MM.1S (cell line): ENCODE data around the gene POM121L2.
"Not testable (repeated sequence)": the region's sequence is repeated elsewhere in the genome, so short reads cannot be mapped to it uniquely, and the experiment has no call there.

Experiments
- DNase-seq: peaks from one replicate; pipeline ENCODE4 v3.0.0-alpha.2; 2015
- H2AFZ ChIP-seq: fragments of 300-600 bp; sonication (generic); 2 replicates; pipeline ENCODE4 v1.6.0; 2016; ENCODE audit warnings: antibody characterized with exemption, low read length
- H3F3A ChIP-seq: fragments of 300-600 bp; sonication (generic); 2 replicates; pipeline ENCODE4 v1.6.1; 2016; ENCODE audit warnings: mild to moderate bottlenecking, antibody characterized with exemption, low read length, moderate library complexity, mixed read lengths; ENCODE audit not compliant: insufficient read depth
- H3K27ac ChIP-seq: fragments of 300-600 bp; sonication (generic); 2 replicates; pipeline ENCODE4 v1.5.1; 2016; ENCODE audit warnings: mild to moderate bottlenecking, low read length
- H3K27me3 ChIP-seq: fragments of 300-600 bp; sonication (generic); replicated peaks from 2 replicates; pipeline ENCODE4 v1.6.0; 2016; ENCODE audit warnings: low read length; ENCODE audit not compliant: insufficient read depth
- H3K36me3 ChIP-seq: fragments of 300-600 bp; sonication (generic); replicated peaks from 2 replicates; pipeline ENCODE4 v1.6.1; 2016; ENCODE audit warnings: mild to moderate bottlenecking, low read length, mixed read lengths; ENCODE audit not compliant: insufficient read depth
- H3K4me1 ChIP-seq: fragments of 300-600 bp; sonication (generic); 2 replicates; pipeline ENCODE4 v1.6.1; 2016; ENCODE audit warnings: low read length, mixed read lengths
- H3K4me2 ChIP-seq: fragments of 300-600 bp; sonication (generic); 2 replicates; pipeline ENCODE4 v1.6.0; 2016; ENCODE audit warnings: low read depth, low read length
- H3K4me3 ChIP-seq: fragments of 300-600 bp; sonication (generic); 2 replicates; pipeline ENCODE4 v1.5.1; 2016; ENCODE audit warnings: low read length, mixed read lengths
- H3K79me2 ChIP-seq: fragments of 300-600 bp; sonication (generic); 2 replicates; pipeline ENCODE4 v1.6.1; 2016; ENCODE audit warnings: mixed run types, low read length, mixed read lengths
- H3K9ac ChIP-seq: fragments of 300-600 bp; sonication (generic); 2 replicates; pipeline ENCODE4 v1.6.1; 2016; ENCODE audit warnings: low read length, mixed read lengths
- H3K9me2 ChIP-seq: fragments of 300-600 bp; sonication (generic); replicated peaks from 2 replicates; pipeline ENCODE4 v1.6.1; 2016; ENCODE audit warnings: mild to moderate bottlenecking, low read length, mixed read lengths; ENCODE audit not compliant: insufficient read depth
- H3K9me3 ChIP-seq: fragments of 300-600 bp; sonication (generic); replicated peaks from 2 replicates; pipeline ENCODE4 v1.6.1; 2016; ENCODE audit warnings: mild to moderate bottlenecking, low read length, mixed read lengths; ENCODE audit not compliant: insufficient read depth
- H4K20me1 ChIP-seq: fragments of 300-600 bp; sonication (generic); 2 replicates; pipeline ENCODE4 v1.6.1; 2016; ENCODE audit warnings: mild to moderate bottlenecking, low read length, moderate library complexity, mixed read lengths; ENCODE audit not compliant: insufficient read depth
- CTCF ChIP-seq: fragments of 300-600 bp; sonication (generic); IDR thresholded peaks from 2 replicates; pipeline ENCODE4 v1.5.1; 2016; ENCODE audit warnings: antibody characterized with exemption, low read length, mixed read lengths
- EZH2 ChIP-seq: fragments of 300-600 bp; sonication (generic); optimal IDR thresholded peaks from 2 replicates; pipeline ENCODE3; 2017; ENCODE audit warnings: low read depth, mild to moderate bottlenecking, antibody characterized with exemption, low read length, mixed read lengths
- EZH2phosphoT487 ChIP-seq: fragments of 300-600 bp; sonication (generic); IDR thresholded peaks from 2 replicates; pipeline ENCODE4 v1.6.1; 2018; ENCODE audit warnings: antibody characterized with exemption, low read length

The POM121L2 gene

DNA sequence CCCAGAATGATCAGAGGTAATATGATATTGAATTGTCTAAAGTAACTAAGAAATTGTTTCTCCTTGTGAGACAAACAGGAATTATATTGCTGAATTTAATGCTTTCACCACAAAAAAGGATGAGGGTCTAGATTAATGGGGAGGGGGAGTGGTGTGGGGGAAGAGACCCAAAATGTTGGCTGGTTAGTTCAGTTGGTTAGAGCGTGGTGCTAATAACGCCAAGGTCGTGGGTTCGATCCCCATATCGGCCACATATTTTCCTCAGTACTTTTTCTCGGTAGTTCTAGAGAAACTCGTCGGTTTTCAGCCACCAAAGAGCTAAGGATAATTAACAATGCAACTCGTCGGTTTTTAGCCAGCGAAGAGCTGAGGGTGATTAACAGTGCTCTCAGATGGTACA is 38.3 kb downstream of the POM121L2 start:
- H3F3A ChIP-seq, result no peaks in the 10 kb centered on the region
- H3K9me3 ChIP-seq, result no peaks in the 10 kb centered on the region
- H3K27ac ChIP-seq, result no peak overlapping the region
- no peak overlapping the region for H3K4me2 ChIP-seq
- H2AFZ ChIP-seq, result no peak overlapping the region
- H3K9me2 ChIP-seq, result no peaks in the 10 kb centered on the region
- no peak for TF ChIP-seq CTCF
- TF ChIP-seq EZH2phosphoT487, result no peak
- TF ChIP-seq EZH2, result no peak
- no peaks in the 10 kb centered on the region for H3K36me3 ChIP-seq
- no peak overlapping the region for H3K9ac ChIP-seq
- H4K20me1 ChIP-seq, result no peaks in the 10 kb centered on the region
- 0 out of 2 replicates have a peak, but pooled peaks cover 7% of the 10 kb centered on the region for H3K27me3 ChIP-seq
- H3K4me1 ChIP-seq, result no peaks in the 10 kb centered on the region
- H3K4me3 ChIP-seq, result no peak overlapping the region
- no peaks in the 10 kb centered on the region for H3K79me2 ChIP-seq
- no peak for DNase-seq

DNA sequence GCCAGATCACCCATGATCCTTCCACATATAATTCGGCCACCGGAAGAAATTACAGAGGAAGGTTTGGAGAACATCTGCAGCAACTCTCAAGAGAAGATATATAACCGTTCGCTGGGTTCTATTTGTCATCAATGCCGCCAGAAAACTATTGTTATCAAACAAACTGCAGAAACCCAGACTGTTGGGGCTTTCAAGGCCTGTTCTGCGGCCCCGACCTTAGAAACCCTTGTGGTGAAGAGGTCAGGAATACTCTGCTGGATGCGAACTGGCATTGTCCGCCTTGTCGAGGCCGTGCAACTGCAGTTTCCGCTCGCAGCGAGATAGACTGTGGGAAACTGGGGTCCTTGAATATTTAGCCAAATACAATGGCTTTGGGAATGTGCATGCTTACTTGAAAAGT is 43.3 kb downstream of the POM121L2 start:
- no peak overlapping the region for H3K9ac ChIP-seq
- H3K9me2 ChIP-seq, result no peaks in the 10 kb centered on the region
- H3K27me3 ChIP-seq, result no peaks in the 10 kb centered on the region
- H3K4me3 ChIP-seq, result no peak overlapping the region
- H3F3A ChIP-seq, result no peaks in the 10 kb centered on the region
- H3K9me3 ChIP-seq, result no peaks in the 10 kb centered on the region
- TF ChIP-seq CTCF (no peak), EZH2 (no peak), EZH2phosphoT487 (no peak)
- no peaks in the 10 kb centered on the region for H3K36me3 ChIP-seq
- no peak overlapping the region for H3K4me2 ChIP-seq
- no peak overlapping the region for H2AFZ ChIP-seq
- H4K20me1 ChIP-seq, result no peaks in the 10 kb centered on the region
- no peak overlapping the region for H3K27ac ChIP-seq
- no peaks in the 10 kb centered on the region for H3K79me2 ChIP-seq
- no peaks in the 10 kb centered on the region for H3K4me1 ChIP-seq
- DNase-seq, result no peak

GRCh38 chr6:27267857-27268434 is 44.1 kb downstream of the POM121L2 start:
- Histone ChIP-seq H4K20me1 (no peaks in the 10 kb centered on the region), H3K9me2 (no peaks in the 10 kb centered on the region), H3K4me3 (no peak overlapping the region), H3F3A (no peaks in the 10 kb centered on the region), H3K9me3 (no peaks in the 10 kb centered on the region), H2AFZ (no peak overlapping the region), H3K9ac (no peak overlapping the region), H3K27me3 (no peaks in the 10 kb centered on the region), H3K79me2 (no peaks in the 10 kb centered on the region), H3K27ac (no peak overlapping the region), H3K4me1 (no peaks in the 10 kb centered on the region), H3K4me2 (no peak overlapping the region), H3K36me3 (no peaks in the 10 kb centered on the region)
- no peak for TF ChIP-seq EZH2
- no peak for TF ChIP-seq CTCF
- no peak for TF ChIP-seq EZH2phosphoT487
- DNase-seq, result no peak

- H3K4me3 ChIP-seq, H2AFZ ChIP-seq, H3K4me2 ChIP-seq, H3K36me3 ChIP-seq, H3K4me1 ChIP-seq, H4K20me1 ChIP-seq, H3K9me3 ChIP-seq, H3K9me2 ChIP-seq, DNase-seq, H3F3A ChIP-seq, H3K27ac ChIP-seq, H3K79me2 ChIP-seq, H3K27me3 ChIP-seq, H3K9ac ChIP-seq: not testable (repeated sequence)
These were observed 45.1 kb downstream of the POM121L2 start for GRCh38 chr6:27267003-27267402.
